ENCODE data around the gene MAST2.

- TF ChIP-seq POLR2A (IDR thresholded peaks at IDR 0.05) (no peak), CTCF (IDR thresholded peaks at IDR 0.05) (no peak)
These were observed 252.9 kb downstream of the MAST2 start for GRCh38 chr1:46056325-46056724.

All from prostate gland (tissue), 2 donors.